ENCODE data around the gene BACE1. TPM values are rescaled to one million over a fixed set of nuclear protein-coding genes. Genes with fewer than 3 reads are reported as not detected.
"Not testable (repeated sequence)": the region's sequence is repeated elsewhere in the genome, so short reads cannot be mapped to it uniquely, and the experiment has no call there.

The BACE1 gene
- total RNA-seq, 1 experiment from 2014 or later = 11.2 TPM

GRCh38 chr11:117271208-117271607 lies 44.8 kb downstream of the BACE1 start:
- Histone ChIP-seq H3K9me3 (peaks cover 16% of the 10 kb centered on the region), H3K27me3 (replicated peaks; ENCODE audit: control insufficient read depth, insufficient read depth, low read length) (no peaks in the 10 kb centered on the region), H3K4me3 (ENCODE audit: low read depth, low read length) (no peak overlapping the region), H3K36me3 (ENCODE audit: control insufficient read depth, insufficient read depth, low read length) (no peaks in the 10 kb centered on the region), H3K4me1 (peaks cover 38% of the 10 kb centered on the region)
- no TSS peak for BruUV-seq (replicated peaks)
- peak in 1 of 2 experiments; percentile 44 for DNase-seq
- CTCF ChIA-PET = no interaction called here
- Mint-ChIP-seq H3K4me3 (ENCODE audit: unreplicated experiment) (peak overlapping the region; percentile 43), H3K9me3 (ENCODE audit: unreplicated experiment) (peaks cover 31% of the 10 kb centered on the region), H3K27me3 (ENCODE audit: insufficient read depth, unreplicated experiment) (no peaks in the 10 kb centered on the region), H3K36me3 (ENCODE audit: insufficient read depth, unreplicated experiment) (peaks cover 39% of the 10 kb centered on the region), H3K27ac (ENCODE audit: unreplicated experiment) (peak overlapping the region; percentile 89), H3K4me1 (ENCODE audit: low read depth, unreplicated experiment) (peaks cover 31% of the 10 kb centered on the region)
- intact Hi-C loops (cut with micrococcal nuclease; ENCODE audit: unreplicated experiment) = loop anchor here (2.0 kb wide), 1 partner anchor 46 kb away; the partner anchor contains the start of gene BACE1
- POLR2A ChIA-PET = no interaction called here
- no peak for TF ChIP-seq CTCF (IDR thresholded peaks at IDR 0.05; ENCODE audit: insufficient read depth in 1 of 2, low read depth in 1 of 2, low read length in 1 of 2, severe bottlenecking in 1 of 2, unreplicated experiment in 1 of 2)

GRCh38 chr11:117269856-117270255 lies 46.2 kb downstream of the BACE1 start:
- peak overlapping the region; percentile 66 for H3K27ac Mint-ChIP-seq (ENCODE audit: unreplicated experiment)
- ChIA-PET CTCF (no interaction called here), POLR2A (no interaction called here)

GRCh38 chr11:117265745-117266144 lies 50.3 kb downstream of the BACE1 start:
- ChIA-PET CTCF (no interaction called here), POLR2A (no interaction called here)
- H3K36me3 ChIP-seq (ENCODE audit: control insufficient read depth, insufficient read depth, low read length) = no peaks in the 10 kb centered on the region
- no TSS peak for BruUV-seq (replicated peaks)
- no peaks in the 10 kb centered on the region for H3K9me3 Mint-ChIP-seq (ENCODE audit: unreplicated experiment)
- no peaks in the 10 kb centered on the region for H3K27me3 ChIP-seq (replicated peaks; ENCODE audit: control insufficient read depth, insufficient read depth, low read length)
- no peak overlapping the region for H3K27ac Mint-ChIP-seq (ENCODE audit: unreplicated experiment)
- intact Hi-C loops (cut with micrococcal nuclease; ENCODE audit: unreplicated experiment) = no loop called here
- no peak for DNase-seq
- peaks cover 23% of the 10 kb centered on the region for H3K36me3 Mint-ChIP-seq (ENCODE audit: insufficient read depth, unreplicated experiment)
- H3K4me1 Mint-ChIP-seq (ENCODE audit: low read depth, unreplicated experiment) = peaks cover 34% of the 10 kb centered on the region
- peaks cover 36% of the 10 kb centered on the region for H3K4me1 ChIP-seq
- no peak for TF ChIP-seq CTCF (IDR thresholded peaks at IDR 0.05; ENCODE audit: insufficient read depth in 1 of 2, low read depth in 1 of 2, low read length in 1 of 2, severe bottlenecking in 1 of 2, unreplicated experiment in 1 of 2)
- no peak overlapping the region for H3K4me3 ChIP-seq (ENCODE audit: low read depth, low read length)
- no peak overlapping the region for H3K4me3 Mint-ChIP-seq (ENCODE audit: unreplicated experiment)
- no peaks in the 10 kb centered on the region for H3K9me3 ChIP-seq
- H3K27me3 Mint-ChIP-seq (ENCODE audit: insufficient read depth, unreplicated experiment) = no peaks in the 10 kb centered on the region

More at GRCh38 chr11:117269856-117270255, 46.2 kb downstream of the BACE1 start:
- peaks cover 16% of the 10 kb centered on the region for H3K9me3 ChIP-seq
- BruUV-seq (replicated peaks) = no TSS peak
- intact Hi-C loops (cut with micrococcal nuclease; ENCODE audit: unreplicated experiment) = loop anchor here (2.0 kb wide), 2 partner anchors 37 to 47 kb away; partner anchors contain the start of genes BACE1, PCSK7 and RNF214
- peaks cover 45% of the 10 kb centered on the region for H3K4me1 ChIP-seq
- H3K36me3 ChIP-seq (ENCODE audit: control insufficient read depth, insufficient read depth, low read length) = no peaks in the 10 kb centered on the region
- no peak for TF ChIP-seq CTCF (IDR thresholded peaks at IDR 0.05; ENCODE audit: insufficient read depth in 1 of 2, low read depth in 1 of 2, low read length in 1 of 2, severe bottlenecking in 1 of 2, unreplicated experiment in 1 of 2)
- H3K4me3 ChIP-seq (ENCODE audit: low read depth, low read length) = no peak overlapping the region
- DNase-seq = peak in 1 of 2 experiments; percentile 63
- H3K27me3 Mint-ChIP-seq (ENCODE audit: insufficient read depth, unreplicated experiment) = no peaks in the 10 kb centered on the region
- H3K9me3 Mint-ChIP-seq (ENCODE audit: unreplicated experiment) = peaks cover 31% of the 10 kb centered on the region
- H3K36me3 Mint-ChIP-seq (ENCODE audit: insufficient read depth, unreplicated experiment) = peaks cover 26% of the 10 kb centered on the region
- peaks cover 43% of the 10 kb centered on the region for H3K4me1 Mint-ChIP-seq (ENCODE audit: low read depth, unreplicated experiment)
- peak overlapping the region; percentile 24 for H3K4me3 Mint-ChIP-seq (ENCODE audit: unreplicated experiment)
- no peaks in the 10 kb centered on the region for H3K27me3 ChIP-seq (replicated peaks; ENCODE audit: control insufficient read depth, insufficient read depth, low read length)

GRCh38 chr11:117264624-117265323 lies 51.3 kb downstream of the BACE1 start:
- DNase-seq; H3K27ac Mint-ChIP-seq (ENCODE audit: unreplicated experiment); CTCF ChIA-PET; H3K4me3 ChIP-seq (ENCODE audit: low read depth, low read length); H3K9me3 ChIP-seq; H3K4me3 Mint-ChIP-seq (ENCODE audit: unreplicated experiment); H3K27me3 Mint-ChIP-seq (ENCODE audit: insufficient read depth, unreplicated experiment); intact Hi-C loops (cut with micrococcal nuclease; ENCODE audit: unreplicated experiment); BruUV-seq (replicated peaks); POLR2A ChIA-PET; H3K9me3 Mint-ChIP-seq (ENCODE audit: unreplicated experiment); H3K36me3 ChIP-seq (ENCODE audit: control insufficient read depth, insufficient read depth, low read length); H3K27me3 ChIP-seq (replicated peaks; ENCODE audit: control insufficient read depth, insufficient read depth, low read length): not testable (repeated sequence)
- peaks cover 30% of the 10 kb centered on the region for H3K4me1 Mint-ChIP-seq (ENCODE audit: low read depth, unreplicated experiment)
- H3K4me1 ChIP-seq = peaks cover 29% of the 10 kb centered on the region
- H3K36me3 Mint-ChIP-seq (ENCODE audit: insufficient read depth, unreplicated experiment) = peaks cover 23% of the 10 kb centered on the region
